Stimulated activated CD4-positive, alpha-beta T cell treated with anti-CD3 and anti-CD28 coated beads, Interleukin-15, amount 100 ng/mL, for 1 hour (primary cell): Measurements from ENCODE around the gene SEL1L2.

Experiments used
- DNase-seq, 2 donors: peaks; one replicate each; pipeline ENCODE4 v3.0.0-alpha.2; 2020; ENCODE audit warnings: low read depth in 1 of 2, low spot score in 1 of 2

The SEL1L2 gene

GRCh38 chr20:13934992-13935894, 55.2 kb downstream of the SEL1L2 start:
- DNase-seq = no peak

DNA sequence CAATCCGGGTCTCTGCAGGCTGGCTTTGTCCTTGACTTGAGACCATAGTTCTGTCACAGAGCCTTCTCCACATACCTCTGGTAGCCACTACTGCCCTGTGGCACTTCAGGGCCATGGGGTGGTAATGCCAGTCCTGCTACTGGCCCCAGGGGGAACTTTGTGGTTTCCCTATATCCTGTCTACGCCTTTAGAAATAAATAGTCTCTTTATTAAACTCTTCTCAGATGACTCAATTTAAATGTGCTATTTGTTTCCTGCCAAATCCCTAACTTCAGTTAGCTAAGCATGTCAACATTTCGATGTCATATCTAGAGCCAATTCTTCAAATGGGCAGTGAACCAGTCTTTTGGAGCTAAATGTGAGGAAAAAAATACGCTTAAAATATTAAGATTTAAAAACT, 60.1 kb downstream of the SEL1L2 start:
- no peak for DNase-seq

DNA sequence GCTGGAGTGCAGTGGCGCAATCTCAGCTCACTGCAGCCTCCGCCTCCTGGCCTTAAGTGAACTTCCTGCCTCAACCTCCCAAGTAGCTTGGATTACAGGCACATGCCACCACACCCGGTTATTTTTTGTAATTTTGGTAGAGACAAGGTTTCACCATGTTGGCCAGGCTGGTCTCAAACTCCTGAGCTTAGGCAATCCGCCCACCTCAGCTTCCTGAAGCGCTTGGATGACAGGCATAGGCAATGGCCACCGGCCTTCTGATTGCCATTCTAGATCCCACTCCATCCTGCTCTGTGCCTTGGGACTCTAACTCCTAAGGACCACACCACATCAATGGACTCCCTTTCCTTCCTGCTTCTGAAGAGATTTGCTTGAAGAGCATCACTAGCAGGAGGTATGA, 60.6 kb downstream of the SEL1L2 start:
- DNase-seq = no peak

- DNase-seq = no peak
Measured at GRCh38 chr20:13928901-13929300, 61.5 kb downstream of the SEL1L2 start.

DNA sequence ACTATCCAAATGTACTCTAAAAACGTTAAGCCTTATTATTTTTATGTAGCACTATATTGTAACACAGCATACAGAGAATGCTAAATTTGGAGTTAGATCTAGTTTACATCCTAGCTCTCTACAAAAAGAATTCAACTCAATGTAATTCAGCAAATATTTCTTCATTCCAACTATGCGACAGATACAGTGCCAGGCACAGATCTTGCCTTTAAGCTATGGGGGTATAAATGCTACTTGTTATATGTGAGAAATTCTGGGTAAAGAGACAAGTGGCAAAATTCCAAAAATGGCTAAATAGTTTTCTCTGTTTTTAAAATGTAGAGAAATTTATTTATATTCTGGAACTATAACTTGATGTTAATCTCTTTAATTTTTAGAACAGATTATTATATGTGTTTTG, 63.2 kb downstream of the SEL1L2 start:
- no peak for DNase-seq

GRCh38 chr20:13922241-13922640, 68.2 kb downstream of the SEL1L2 start:
- DNase-seq = no peak

DNA sequence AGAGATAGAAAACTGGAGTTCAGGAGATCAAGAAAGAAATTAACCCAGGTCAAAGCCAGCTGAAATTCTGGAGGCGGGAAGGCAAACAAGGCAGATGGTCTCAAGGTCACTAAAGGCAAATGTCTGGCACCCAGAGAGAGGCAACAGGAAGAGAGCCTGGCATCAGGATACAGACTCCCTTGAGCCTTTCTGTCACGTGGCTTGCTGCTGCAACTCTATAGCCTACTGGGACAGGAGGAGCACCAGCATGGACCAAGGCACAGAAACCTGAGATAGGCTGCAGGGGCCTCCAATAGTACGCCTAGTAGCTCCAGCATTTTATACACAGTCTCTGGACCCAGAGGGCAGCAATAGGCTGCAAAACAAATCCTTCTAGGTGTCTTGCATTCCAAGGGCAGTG, 75.1 kb downstream of the SEL1L2 start:
- DNase-seq = no peak

GRCh38 chr20:13913572-13913971, 76.8 kb downstream of the SEL1L2 start:
- DNase-seq = no peak

- DNase-seq = no peak
Measured at GRCh38 chr20:13913131-13913530, 77.3 kb downstream of the SEL1L2 start.

GRCh38 chr20:13910492-13910891, 79.9 kb downstream of the SEL1L2 start:
- DNase-seq = no peak

DNA sequence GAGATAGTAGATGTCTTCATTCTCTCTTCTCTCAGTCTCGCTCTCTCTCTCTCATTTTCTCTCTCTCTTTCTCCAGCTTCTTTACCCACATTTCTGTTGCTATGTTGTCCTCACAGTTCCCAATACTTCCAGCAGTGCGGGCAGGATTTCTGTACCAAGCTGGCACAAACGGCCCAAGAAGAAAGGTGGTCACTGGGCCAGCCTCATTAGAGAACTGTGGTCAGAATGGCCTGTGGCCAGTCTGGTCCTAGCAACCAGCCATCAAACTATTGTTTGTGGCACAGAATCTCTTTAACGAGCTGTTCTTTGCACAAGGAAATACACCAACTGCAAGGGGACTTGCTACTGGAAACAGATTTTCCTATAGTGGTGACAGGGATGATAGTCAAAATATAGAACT, 81.3 kb downstream of the SEL1L2 start:
- no peak for DNase-seq

- no peak for DNase-seq
Measured at GRCh38 chr20:13904766-13905165, 85.6 kb downstream of the SEL1L2 start.

DNA sequence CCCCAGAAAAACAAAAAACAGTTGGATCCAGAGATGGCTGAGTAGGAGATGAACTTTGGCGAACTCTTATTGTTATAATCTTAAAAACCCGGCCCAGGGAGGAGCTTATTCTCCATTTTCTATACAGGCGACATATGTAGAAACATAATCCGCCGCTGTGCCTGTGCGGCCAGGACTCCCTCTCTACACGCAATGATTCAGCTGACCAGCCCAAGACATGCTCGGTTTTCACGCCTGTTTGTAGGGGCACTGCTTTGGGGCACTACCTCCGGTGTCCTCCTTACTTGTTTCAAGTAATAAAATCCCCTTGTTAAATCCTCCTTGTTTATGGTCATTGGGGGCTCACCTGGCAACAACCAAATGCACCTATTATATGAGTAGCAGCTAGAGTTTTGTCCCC, 89.9 kb downstream of the SEL1L2 start:
- DNase-seq = no peak

GRCh38 chr20:13898012-13898612, 92.3 kb downstream of the SEL1L2 start:
- no peak for DNase-seq

- DNase-seq = no peak
Measured at GRCh38 chr20:13891575-13891974, 98.8 kb downstream of the SEL1L2 start.

GRCh38 chr20:13884803-13885202, 105.6 kb downstream of the SEL1L2 start:
- no peak for DNase-seq

DNA sequence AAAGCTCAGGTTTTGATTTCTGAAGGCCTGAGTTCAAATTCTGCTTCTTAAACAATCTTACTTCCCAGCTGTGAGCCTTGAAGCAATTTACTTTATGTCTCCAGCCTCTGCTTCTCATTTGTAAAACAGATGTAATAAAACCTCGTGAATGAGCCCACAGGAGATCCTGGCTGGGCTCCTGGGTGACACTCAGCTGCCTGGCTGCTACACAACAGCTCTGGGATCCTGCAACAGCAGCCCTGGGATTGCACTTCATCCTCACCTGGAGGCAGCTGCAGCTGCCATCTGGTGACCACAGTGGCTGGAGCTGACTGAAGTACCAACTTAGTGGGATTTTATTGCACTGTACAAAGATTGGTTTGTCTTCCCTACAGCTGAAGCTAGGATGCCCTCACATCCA, 107.0 kb downstream of the SEL1L2 start:
- no peak for DNase-seq

GRCh38 chr20:13878566-13878965, 111.8 kb downstream of the SEL1L2 start:
- no peak for DNase-seq

GRCh38 chr20:13877793-13878192, 112.6 kb downstream of the SEL1L2 start:
- no peak for DNase-seq

DNA sequence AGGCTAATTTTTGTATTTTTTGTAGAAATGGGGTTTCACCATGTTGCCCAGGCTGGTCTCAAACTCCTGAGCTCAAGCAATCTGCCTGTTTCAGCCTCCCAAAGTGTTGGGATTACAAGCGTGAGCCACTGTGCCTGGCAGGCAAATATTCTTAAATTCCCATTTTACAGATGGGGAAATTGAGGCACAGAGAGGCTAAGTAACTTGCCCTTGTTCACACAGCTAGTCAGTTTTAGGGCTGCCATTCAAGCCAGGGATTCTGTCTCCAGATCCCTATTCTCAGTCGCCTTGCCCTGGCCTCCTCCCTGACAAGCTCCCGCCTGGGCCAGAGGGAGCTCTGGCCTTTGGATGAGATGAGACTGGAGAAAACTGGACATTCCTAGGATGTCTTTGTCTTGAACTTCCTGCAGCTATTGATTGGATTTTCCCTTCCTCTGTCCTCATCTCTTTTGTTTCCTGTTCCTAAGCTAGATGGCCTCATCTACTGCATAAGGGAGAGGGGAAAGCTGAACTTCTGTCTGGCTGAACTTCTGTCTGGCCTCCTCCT, 115.1 kb downstream of the SEL1L2 start:
- DNase-seq = no peak

- no peak for DNase-seq
Measured at GRCh38 chr20:13874394-13875157, 115.8 kb downstream of the SEL1L2 start.

DNA sequence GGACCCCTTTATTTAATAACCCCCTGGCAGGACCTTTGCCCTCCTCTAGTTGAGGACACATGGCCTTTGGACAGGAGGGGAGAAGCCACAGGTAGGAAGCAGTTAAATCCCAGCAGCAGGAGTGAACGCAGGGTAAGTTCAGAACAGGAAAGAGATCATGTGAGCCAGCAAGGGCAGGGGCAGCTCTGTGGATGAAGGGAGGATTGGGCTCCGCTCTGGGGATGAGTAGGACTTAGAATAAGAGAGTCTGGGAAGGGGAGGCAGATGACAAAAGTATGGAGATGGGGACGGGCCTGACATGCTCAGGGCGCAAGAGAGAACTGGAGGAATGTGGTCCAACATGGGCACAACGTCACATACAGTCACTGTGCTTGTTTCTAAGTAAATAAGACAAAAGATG, 116.6 kb downstream of the SEL1L2 start:
- DNase-seq = no peak
